Panc1 (cell line): ENCODE results near the gene SCD5. TPM values are rescaled to one million over a fixed set of nuclear protein-coding genes. Genes with fewer than 3 reads are reported as not detected.

ENCODE experiments used
- ATAC-seq: fragments of 200-7000 bp; cut with Tn5 transposase; 2 replicates; pipeline ENCODE4 v1.9.1; 2020; ENCODE audit warnings: mild to moderate bottlenecking, moderate library complexity
- BruUV-seq: library from RNA; stranded (reverse); fragments of 400-500 nt; replicated peaks from 2 replicates; lab custom pipeline; 2021; lab: Mats Ljungman, UMichigan
- CTCF ChIA-PET: fragments of 300-600 bp; sonication (Branson Sonifier 250); formaldehyde crosslinking; loops from one replicate; lab custom pipeline; 2022; ENCODE audit warnings: antibody characterized with exemption; lab: Charles Lee
- POLR2A ChIA-PET: fragments of 300-600 bp; sonication (Branson Sonifier 250); formaldehyde crosslinking; loops from one replicate; lab custom pipeline; 2022; ENCODE audit warnings: antibody characterized with exemption; lab: Charles Lee
- DNase-seq: peaks from one replicate; pipeline ENCODE4 v3.0.0-alpha.2; 2010; ENCODE audit warnings: low read depth, low spot score
- H3K27ac ChIP-seq: 2 replicates; pipeline ENCODE4 v1.5.1; 2011; ENCODE audit warnings: mild to moderate bottlenecking, low read length, inconsistent platforms
- H3K27me3 ChIP-seq: fragments of 200-500 bp; sonication (Bioruptor generic); 2 replicates; pipeline ENCODE4 v1.6.0; 2014; ENCODE audit warnings: low read length, inconsistent platforms; ENCODE audit not compliant: control insufficient read depth, insufficient read depth
- H3K36me3 ChIP-seq: fragments of 200-500 bp; sonication (Bioruptor generic); 2 replicates; pipeline ENCODE4 v1.5.1; 2014; ENCODE audit warnings: inconsistent platforms, mild to moderate bottlenecking, low read length, moderate library complexity; ENCODE audit not compliant: control insufficient read depth, insufficient read depth
- H3K4me1 ChIP-seq: 2 replicates; pipeline ENCODE4 v1.5.1; 2011; ENCODE audit warnings: inconsistent platforms, mild to moderate bottlenecking, low read length, moderate library complexity; ENCODE audit not compliant: control insufficient read depth, insufficient read depth
- H3K4me3 ChIP-seq, 2 experiments: 2 replicates each; pipeline ENCODE4 v1.5.1; 2011 to 2012; ENCODE audit warnings: low read depth in 2 of 2, low read length in 2 of 2, mild to moderate bottlenecking in 2 of 2, inconsistent platforms in 1 of 2, moderate library complexity in 1 of 2
- H3K9me3 ChIP-seq: fragments of 200-500 bp; sonication (Bioruptor generic); 2 replicates; pipeline ENCODE4 v1.5.1; 2014; ENCODE audit warnings: low read depth, mild to moderate bottlenecking, inconsistent platforms, low read length, moderate library complexity; ENCODE audit not compliant: control insufficient read depth, insufficient read depth
- CTCF ChIP-seq: fragments of 450-650 bp; IDR thresholded peaks from 2 replicates; pipeline ENCODE4 v1.5.1; 2017; ENCODE audit warnings: mild to moderate bottlenecking
- POLR2AphosphoS5 ChIP-seq: IDR thresholded peaks from 2 replicates; pipeline ENCODE4 v1.6.1; 2012; ENCODE audit warnings: mild to moderate bottlenecking, low read depth, low read length, moderate library complexity
- REST ChIP-seq, 2 experiments: IDR thresholded peaks; 2 replicates each; pipeline ENCODE4 v1.6.1; 2011 to 2012; ENCODE audit warnings: low read depth in 2 of 2, control low read depth in 1 of 2, low read length in 1 of 2, mild to moderate bottlenecking in 1 of 2, moderate library complexity in 1 of 2; ENCODE audit not compliant: insufficient read depth in 1 of 2
- SIN3A ChIP-seq: IDR thresholded peaks from 2 replicates; pipeline ENCODE4 v1.6.1; 2012; ENCODE audit warnings: low read depth, mild to moderate bottlenecking, low read length, moderate library complexity, borderline replicate concordance; ENCODE audit not compliant: insufficient read depth
- TCF7L2 ChIP-seq: IDR thresholded peaks from 2 replicates; pipeline ENCODE4 v1.6.1; 2011; ENCODE audit warnings: mild to moderate bottlenecking, low read depth, low read length, inconsistent platforms
- in situ Hi-C: cut with HindIII; loops from 2 replicates; pipeline ENCODE4 v1.10.0; 2016; ENCODE audit warnings: low sequenced_read_pairs, low pct_unique_long_range_greater_than_20kb
- intact Hi-C: fragments of 100-400 bp; cut with micrococcal nuclease; formaldehyde crosslinking; loops from one replicate; pipeline ENCODE4 v1.10.0; 2022; ENCODE audit not compliant: unreplicated experiment
- total RNA-seq: library from RNA; stranded (reverse); gene quantifications from one replicate; pipeline ENCODE4 v1.2.1, GENCODE V29; 2021; ENCODE audit not compliant: unreplicated experiment

Gene SCD5
- total RNA-seq, 1 experiment from 2014 or later, result 2.0 TPM

- ChIA-PET CTCF (no interaction called here), POLR2A (no interaction called here)
- DNase-seq, result no peak
- Histone ChIP-seq H3K27me3 (no peaks in the 10 kb centered on the region), H3K4me1 (peaks cover 4% of the 10 kb centered on the region; the same call in 1 of the 2 replicates), H3K9me3 (no peaks in the 10 kb centered on the region), H3K4me3 (no peak overlapping the region), H3K27ac (no peak overlapping the region), H3K36me3 (no peaks in the 10 kb centered on the region)
- ATAC-seq, result no peak
- TF ChIP-seq SIN3A (no peak), TCF7L2 (no peak), REST (IDR thresholded peaks at IDR 0.05; ENCODE audit: insufficient read depth in 1 of 2, low read depth in 2 of 2, low read length in 1 of 2) (no peak), CTCF (no peak), POLR2AphosphoS5 (no peak)
- no TSS peak for BruUV-seq
- intact Hi-C loops, result no loop called here
- in situ Hi-C loops, result no loop called here
Measured at GRCh38 chr4:82810176-82810575, 11.6 kb upstream of the SCD5 start.

DNA sequence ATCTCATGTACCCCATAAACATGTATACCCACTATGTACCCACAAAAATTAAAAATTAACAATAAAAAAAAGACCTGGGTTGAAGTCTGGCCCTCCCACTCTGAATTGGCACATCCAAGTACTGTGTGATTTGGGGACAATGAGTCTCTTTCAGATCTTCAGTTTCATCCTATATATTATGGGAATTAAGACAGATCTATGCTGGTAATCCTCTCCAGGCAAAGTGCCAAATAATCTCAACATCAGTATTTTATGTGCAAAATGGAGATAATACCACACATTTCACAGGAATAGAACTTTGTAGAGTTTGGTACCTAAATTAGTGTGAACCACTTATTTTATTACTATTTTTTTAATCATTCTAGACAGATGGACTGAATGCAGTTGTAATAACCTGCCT lies 11.0 kb upstream of the SCD5 start:
- TF ChIP-seq POLR2AphosphoS5 (no peak), REST (IDR thresholded peaks at IDR 0.05; ENCODE audit: insufficient read depth in 1 of 2, low read depth in 2 of 2, low read length in 1 of 2) (no peak), SIN3A (no peak)
- Histone ChIP-seq H3K27me3 (no peaks in the 10 kb centered on the region), H3K36me3 (no peaks in the 10 kb centered on the region), H3K4me3 (no peak overlapping the region), H3K27ac (no peak overlapping the region), H3K9me3 (no peaks in the 10 kb centered on the region), H3K4me1 (peaks cover 4% of the 10 kb centered on the region; the same call in 1 of the 2 replicates)
- intact Hi-C loops, result no loop called here
- ATAC-seq (no peak), DNase-seq (no peak)
- ChIA-PET POLR2A (no interaction called here), CTCF (no interaction called here)
- BruUV-seq, result no TSS peak
- in situ Hi-C loops, result no loop called here
